HEK293 (cell line): ENCODE measurements around the gene CDK9.

ENCODE experiments used
- CTCF ChIA-PET: fragments of 350-600 bp; formaldehyde crosslinking; extraction: SDS; loops from one replicate; lab custom pipeline; 2021; ENCODE audit warnings: antibody characterized with exemption; lab: Yijun Ruan, JAX
- POLR2A ChIA-PET: fragments of 300-600 bp; formaldehyde crosslinking; extraction: SDS; loops from one replicate; lab custom pipeline; 2020; ENCODE audit warnings: antibody characterized with exemption, inconsistent platforms; lab: Yijun Ruan, JAX
- H3K27ac ChIP-seq: fragments of 200-500 bp; sonication (Bioruptor generic); 2 replicates; pipeline ENCODE4 v1.5.1; 2014; ENCODE audit warnings: low read depth, low read length, control low read depth, inconsistent platforms; ENCODE audit errors: extremely low read depth
- H3K36me3 ChIP-seq, 2 experiments: fragments of 200-500 bp in 1 of 2; sonication (Bioruptor generic) in 1 of 2; 1 replicate in 1 of 2; 2 replicates in 1 of 2; pipeline ENCODE4 v1.5.1; 2014 to 2017; ENCODE audit warnings: inconsistent platforms in 2 of 2, low read length in 2 of 2; ENCODE audit not compliant: control insufficient read depth in 2 of 2, insufficient read depth in 1 of 2
- H3K4me1 ChIP-seq: fragments of 200-500 bp; sonication (Bioruptor generic); 2 replicates; pipeline ENCODE4 v1.5.1; 2014; ENCODE audit warnings: mild to moderate bottlenecking, low read length, inconsistent platforms; ENCODE audit not compliant: control insufficient read depth, insufficient read depth
- H3K4me3 ChIP-seq: 2 replicates; pipeline ENCODE4 v1.5.1; 2011; ENCODE audit warnings: low read depth, mild to moderate bottlenecking, control low read depth, low read length, moderate library complexity
- H3K9me3 ChIP-seq: fragments of 200-500 bp; sonication (Bioruptor generic); 2 replicates; pipeline ENCODE4 v1.5.1; 2014; ENCODE audit warnings: low read depth, low read length, inconsistent platforms; ENCODE audit not compliant: control insufficient read depth, insufficient read depth
- EGR2 ChIP-seq: fragments of 450-650 bp; formaldehyde crosslinking; IDR thresholded peaks from 2 replicates; pipeline ENCODE4 v1.5.1; 2016; ENCODE audit warnings: low read depth, missing biosample characterization, missing genetic modification characterization
- GFI1B ChIP-seq: fragments of 450-650 bp; formaldehyde crosslinking; IDR thresholded peaks from 2 replicates; pipeline ENCODE4 v1.5.1; 2016; ENCODE audit warnings: missing biosample characterization, missing genetic modification characterization
- KLF1 ChIP-seq: fragments of 450-650 bp; formaldehyde crosslinking; IDR thresholded peaks from 2 replicates; pipeline ENCODE4 v1.5.1; 2016; ENCODE audit warnings: missing biosample characterization, missing genetic modification characterization
- KLF9 ChIP-seq: fragments of 450-650 bp; formaldehyde crosslinking; IDR thresholded peaks from 2 replicates; pipeline ENCODE4 v1.5.1; 2016; ENCODE audit warnings: missing biosample characterization, missing genetic modification characterization, low read depth
- SALL2 ChIP-seq: fragments of 450-650 bp; formaldehyde crosslinking; IDR thresholded peaks from 2 replicates; pipeline ENCODE4 v1.5.0; 2017; ENCODE audit warnings: missing biosample characterization, mild to moderate bottlenecking, missing genetic modification characterization, borderline replicate concordance
- SP2 ChIP-seq: fragments of 450-650 bp; formaldehyde crosslinking; IDR thresholded peaks from 2 replicates; pipeline ENCODE4 v1.5.1; 2016; ENCODE audit warnings: missing biosample characterization, missing genetic modification characterization
- SP7 ChIP-seq: fragments of 450-650 bp; formaldehyde crosslinking; IDR thresholded peaks from 2 replicates; pipeline ENCODE4 v1.5.1; 2016; ENCODE audit warnings: missing biosample characterization, missing genetic modification characterization
- TRIM28 ChIP-seq: IDR thresholded peaks from 2 replicates; pipeline ENCODE4 v1.6.1; 2011; ENCODE audit warnings: low read length, control low read depth, borderline replicate concordance
- ZBTB8A ChIP-seq: fragments of 450-650 bp; formaldehyde crosslinking; IDR thresholded peaks from 2 replicates; pipeline ENCODE4 v1.5.1; 2016; ENCODE audit warnings: missing biosample characterization, missing genetic modification characterization
- ZFHX2 ChIP-seq: fragments of 450-650 bp; formaldehyde crosslinking; conservative IDR thresholded peaks from 2 replicates; pipeline ENCODE4 v1.5.1; 2016; ENCODE audit warnings: missing biosample characterization, missing genetic modification characterization
- ZNF571 ChIP-seq: fragments of 450-650 bp; formaldehyde crosslinking; IDR thresholded peaks from 2 replicates; pipeline ENCODE4 v1.5.0; 2017; ENCODE audit warnings: missing biosample characterization, missing genetic modification characterization
- TF ChIP-seq, protein P1 (sequence below): fragments of 450-650 bp; formaldehyde crosslinking; IDR thresholded peaks from 2 replicates; pipeline ENCODE4 v1.5.1; 2016; ENCODE audit warnings: missing biosample characterization, missing genetic modification characterization
- TF ChIP-seq, protein P2 (sequence below): fragments of 450-650 bp; formaldehyde crosslinking; IDR thresholded peaks from 2 replicates; pipeline ENCODE4 v1.5.1; 2016; ENCODE audit warnings: missing biosample characterization, missing genetic modification characterization
- TF ChIP-seq, protein P3 (sequence below): fragments of 450-650 bp; IDR thresholded peaks from 2 replicates; pipeline ENCODE4 v1.5.1; 2018; ENCODE audit warnings: missing biosample characterization, mild to moderate bottlenecking, missing genetic modification characterization

Gene CDK9

DNA sequence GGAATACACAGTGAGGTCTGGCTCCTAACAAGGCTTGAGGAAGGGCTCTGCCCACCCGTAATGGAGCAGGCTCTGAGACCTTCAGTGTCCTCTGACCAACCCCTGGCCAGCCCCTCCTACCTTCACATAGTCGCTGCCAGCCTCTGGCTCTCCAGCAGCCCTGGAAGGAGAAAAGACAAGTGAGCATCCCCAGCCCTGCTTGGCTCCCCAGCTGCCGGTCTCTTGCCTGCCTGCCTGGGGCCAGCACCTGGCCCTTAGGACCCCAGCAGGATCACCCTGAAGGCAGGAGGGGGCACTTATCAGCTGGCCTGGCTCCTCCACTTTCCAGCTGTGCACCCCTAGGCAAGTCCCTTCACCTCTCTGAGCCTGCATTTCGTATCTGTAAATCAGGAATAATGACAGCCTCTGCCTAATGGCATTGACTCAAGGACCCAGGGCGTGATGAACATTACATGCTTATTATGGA lies 24.3 kb upstream of the CDK9 start:
- H3K9me3 ChIP-seq, result no peaks in the 10 kb centered on the region
- ChIA-PET POLR2A (interaction anchor here (2.1 kb wide), 1 partner anchor 10 kb away, joined by 7 read pairs; no protein-coding TSS in a partner anchor), CTCF (interaction anchor here (0.6 to 0.7 kb wide), 2 partner anchors 27 to 266 kb away, joined by 3 read pairs; partner anchors contain the start of gene TOR2A)
- H3K36me3 ChIP-seq, result no peaks in the 10 kb centered on the region
- no peak overlapping the region for H3K27ac ChIP-seq
- no peak for TF ChIP-seq ZBTB8A (tag by site-specific recombination)
- no peak for TF ChIP-seq KLF9 (tag by site-specific recombination)
- TF ChIP-seq SP7 (tag by site-specific recombination), result 0 out of 2 replicates have a peak, but pooled peaks have one; percentile 37
- H3K4me3 ChIP-seq, result no peak overlapping the region
- no peaks in the 10 kb centered on the region for H3K4me1 ChIP-seq

DNA sequence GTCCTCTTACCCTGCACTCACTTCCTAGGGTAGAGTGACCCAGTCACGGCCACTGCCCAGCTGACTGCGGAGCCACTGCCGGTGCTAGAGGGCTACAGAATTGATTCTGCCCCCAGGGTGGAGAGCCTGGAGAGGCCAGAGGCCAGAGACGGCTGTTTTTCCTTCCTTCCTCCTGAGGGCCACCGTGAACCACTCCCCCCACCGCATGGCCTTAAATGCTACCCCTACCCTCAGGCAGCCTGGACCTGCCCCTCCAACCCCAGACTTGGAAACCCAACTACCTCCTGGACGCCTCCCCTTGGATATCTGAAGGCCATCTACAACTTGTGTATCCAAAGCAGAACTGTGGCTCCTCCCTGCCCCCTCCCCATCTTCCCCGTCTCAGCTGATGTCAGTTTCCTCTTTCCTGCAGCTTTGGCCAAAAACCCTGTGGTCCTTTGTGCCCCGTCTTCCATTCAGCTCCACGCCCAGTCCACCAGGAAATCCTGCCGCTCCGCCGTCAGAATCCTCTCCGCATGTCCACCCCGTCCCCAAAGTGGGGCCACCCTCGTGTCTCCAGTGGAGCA lies 23.6 kb upstream of the CDK9 start:
- Histone ChIP-seq H3K36me3 (no peaks in the 10 kb centered on the region), H3K9me3 (no peaks in the 10 kb centered on the region), H3K27ac (no peak overlapping the region), H3K4me3 (no peak overlapping the region), H3K4me1 (no peaks in the 10 kb centered on the region)
- TF ChIP-seq TRIM28 (no peak), SALL2 (tag by site-specific recombination) (no peak), KLF1 (tag by site-specific recombination) (no peak)
- POLR2A ChIA-PET, result interaction anchor here (2.1 kb wide), 1 partner anchor 9 kb away, joined by 7 read pairs; no protein-coding TSS in a partner anchor
- CTCF ChIA-PET, result interaction anchor here (0.9 to 2.3 kb wide), 2 partner anchors 23 to 28 kb away, joined by 3 to 12 read pairs; partner anchors contain the start of genes CDK9 and TOR2A

DNA sequence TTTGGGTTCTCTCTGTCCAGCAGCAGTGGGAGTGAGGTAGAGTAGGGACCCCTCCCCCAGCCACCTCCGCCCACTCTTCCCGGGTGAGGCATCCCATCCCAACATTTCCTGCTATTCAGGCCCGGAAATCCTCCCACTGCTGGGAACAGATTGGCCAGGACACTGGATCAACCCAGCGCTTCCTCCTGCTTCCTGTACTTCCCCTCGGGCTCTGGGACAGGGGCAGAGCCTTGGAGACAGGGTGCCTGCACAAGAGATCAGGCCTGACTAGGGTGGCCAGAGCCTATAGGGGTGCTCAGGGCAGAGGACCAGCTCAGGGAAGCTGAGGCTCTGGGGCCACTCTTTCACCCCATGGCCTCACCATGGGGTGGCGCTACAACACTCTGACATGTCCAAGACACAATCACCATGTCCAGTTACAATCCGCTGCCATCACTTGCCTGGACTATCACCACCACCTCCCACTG lies 21.9 kb upstream of the CDK9 start:
- Histone ChIP-seq H3K4me1 (no peaks in the 10 kb centered on the region), H3K36me3 (no peaks in the 10 kb centered on the region), H3K27ac (no peak overlapping the region), H3K9me3 (no peaks in the 10 kb centered on the region), H3K4me3 (no peak overlapping the region)
- peak; percentile 59 for TF ChIP-seq ZFHX2
- TF ChIP-seq, protein P1, sequence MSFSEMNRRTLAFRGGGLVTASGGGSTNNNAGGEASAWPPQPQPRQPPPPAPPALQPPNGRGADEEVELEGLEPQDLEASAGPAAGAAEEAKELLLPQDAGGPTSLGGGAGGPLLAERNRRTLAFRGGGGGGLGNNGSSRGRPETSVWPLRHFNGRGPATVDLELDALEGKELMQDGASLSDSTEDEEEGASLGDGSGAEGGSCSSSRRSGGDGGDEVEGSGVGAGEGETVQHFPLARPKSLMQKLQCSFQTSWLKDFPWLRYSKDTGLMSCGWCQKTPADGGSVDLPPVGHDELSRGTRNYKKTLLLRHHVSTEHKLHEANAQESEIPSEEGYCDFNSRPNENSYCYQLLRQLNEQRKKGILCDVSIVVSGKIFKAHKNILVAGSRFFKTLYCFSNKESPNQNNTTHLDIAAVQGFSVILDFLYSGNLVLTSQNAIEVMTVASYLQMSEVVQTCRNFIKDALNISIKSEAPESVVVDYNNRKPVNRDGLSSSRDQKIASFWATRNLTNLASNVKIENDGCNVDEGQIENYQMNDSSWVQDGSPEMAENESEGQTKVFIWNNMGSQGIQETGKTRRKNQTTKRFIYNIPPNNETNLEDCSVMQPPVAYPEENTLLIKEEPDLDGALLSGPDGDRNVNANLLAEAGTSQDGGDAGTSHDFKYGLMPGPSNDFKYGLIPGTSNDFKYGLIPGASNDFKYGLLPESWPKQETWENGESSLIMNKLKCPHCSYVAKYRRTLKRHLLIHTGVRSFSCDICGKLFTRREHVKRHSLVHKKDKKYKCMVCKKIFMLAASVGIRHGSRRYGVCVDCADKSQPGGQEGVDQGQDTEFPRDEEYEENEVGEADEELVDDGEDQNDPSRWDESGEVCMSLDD (tag by site-specific recombination), result no peak
- TF ChIP-seq EGR2 (tag by site-specific recombination), result peak; percentile 53; the same call in 1 of the 2 replicates
- no peak for TF ChIP-seq ZNF571 (tag by site-specific recombination)
- TF ChIP-seq, protein P2, sequence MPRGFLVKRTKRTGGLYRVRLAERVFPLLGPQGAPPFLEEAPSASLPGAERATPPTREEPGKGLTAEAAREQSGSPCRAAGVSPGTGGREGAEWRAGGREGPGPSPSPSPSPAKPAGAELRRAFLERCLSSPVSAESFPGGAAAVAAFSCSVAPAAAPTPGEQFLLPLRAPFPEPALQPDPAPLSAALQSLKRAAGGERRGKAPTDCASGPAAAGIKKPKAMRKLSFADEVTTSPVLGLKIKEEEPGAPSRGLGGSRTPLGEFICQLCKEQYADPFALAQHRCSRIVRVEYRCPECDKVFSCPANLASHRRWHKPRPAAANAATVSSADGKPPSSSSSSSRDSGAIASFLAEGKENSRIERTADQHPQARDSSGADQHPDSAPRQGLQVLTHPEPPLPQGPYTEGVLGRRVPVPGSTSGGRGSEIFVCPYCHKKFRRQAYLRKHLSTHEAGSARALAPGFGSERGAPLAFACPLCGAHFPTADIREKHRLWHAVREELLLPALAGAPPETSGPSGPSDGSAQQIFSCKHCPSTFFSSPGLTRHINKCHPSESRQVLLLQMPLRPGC (tag by site-specific recombination), result no peak
- TF ChIP-seq, protein P3, sequence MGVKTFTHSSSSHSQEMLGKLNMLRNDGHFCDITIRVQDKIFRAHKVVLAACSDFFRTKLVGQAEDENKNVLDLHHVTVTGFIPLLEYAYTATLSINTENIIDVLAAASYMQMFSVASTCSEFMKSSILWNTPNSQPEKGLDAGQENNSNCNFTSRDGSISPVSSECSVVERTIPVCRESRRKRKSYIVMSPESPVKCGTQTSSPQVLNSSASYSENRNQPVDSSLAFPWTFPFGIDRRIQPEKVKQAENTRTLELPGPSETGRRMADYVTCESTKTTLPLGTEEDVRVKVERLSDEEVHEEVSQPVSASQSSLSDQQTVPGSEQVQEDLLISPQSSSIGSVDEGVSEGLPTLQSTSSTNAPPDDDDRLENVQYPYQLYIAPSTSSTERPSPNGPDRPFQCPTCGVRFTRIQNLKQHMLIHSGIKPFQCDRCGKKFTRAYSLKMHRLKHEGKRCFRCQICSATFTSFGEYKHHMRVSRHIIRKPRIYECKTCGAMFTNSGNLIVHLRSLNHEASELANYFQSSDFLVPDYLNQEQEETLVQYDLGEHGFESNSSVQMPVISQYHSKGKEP (tag by site-specific recombination), result no peak
- no peak for TF ChIP-seq GFI1B (tag by site-specific recombination)
- TF ChIP-seq SP2 (tag by site-specific recombination), result peak; percentile 14; the same call in 1 of the 2 replicates
- ChIA-PET CTCF (interaction anchor here (0.6 to 2.3 kb wide), 16 partner anchors 17 to 333 kb away, joined by 3 to 12 read pairs (median 4); partner anchors contain the start of genes CDK9 and TOR2A), POLR2A (interaction anchor here (0.9 kb wide), 1 partner anchor 29 kb away, joined by 3 read pairs; no protein-coding TSS in a partner anchor)
